HepG2 (cell line): Measurements from ENCODE around the gene SOBP.

Experiments used
- CEBPG ChIP-seq: IDR thresholded peaks from 2 replicates; pipeline ENCODE4 v1.6.1; 2016
- CREB1 ChIP-seq, 2 experiments: fragments of 450-650 bp in 1 of 2; IDR thresholded peaks; 2 replicates each; pipeline ENCODE4 v1.6.1; 2016 to 2017; ENCODE audit warnings: control low read depth in 1 of 2, mild to moderate bottlenecking in 1 of 2, missing compliant biosample characterization in 1 of 2, missing genetic modification characterization in 1 of 2
- EZH2 ChIP-seq: conservative IDR thresholded peaks from 2 replicates; pipeline ENCODE4 v1.6.1; 2012; ENCODE audit warnings: mild to moderate bottlenecking, low read depth, low read length, moderate library complexity
- FOSL1 ChIP-seq: sonication (generic); formaldehyde crosslinking; IDR thresholded peaks from 2 replicates; pipeline ENCODE4 v1.9.0; 2021; ENCODE audit warnings: missing genetic modification reagents, borderline replicate concordance
- HDAC6 ChIP-seq: fragments of 200-600 bp; sonication (generic); IDR thresholded peaks from 2 replicates; pipeline ENCODE4 v1.7.0; 2017; ENCODE audit warnings: mild to moderate bottlenecking, antibody characterized with exemption, low read length, low read depth
- RAD21 ChIP-seq: fragments of 450-650 bp; formaldehyde crosslinking; IDR thresholded peaks from 2 replicates; pipeline ENCODE4 v1.5.0; 2020; ENCODE audit warnings: mild to moderate bottlenecking
- ZKSCAN8 ChIP-seq: IDR thresholded peaks from 2 replicates; pipeline ENCODE4 v1.6.1; 2016; ENCODE audit warnings: borderline replicate concordance, missing genetic modification reagents, missing compliant biosample characterization
- TF ChIP-seq, protein P1 (sequence below): sonication (generic); formaldehyde crosslinking; IDR thresholded peaks from 2 replicates; pipeline ENCODE4 v1.5.0; 2020; ENCODE audit warnings: mild to moderate bottlenecking, missing genetic modification reagents, moderate library complexity
- TF ChIP-seq, protein P2 (sequence below): sonication (generic); formaldehyde crosslinking; IDR thresholded peaks from 2 replicates; pipeline ENCODE4 v1.9.0; 2021; ENCODE audit warnings: missing genetic modification reagents, mild to moderate bottlenecking, borderline replicate concordance
- TF ChIP-seq, protein P3 (sequence below), 2 experiments: IDR thresholded peaks; 2 replicates each; pipeline ENCODE4 v1.6.1; 2011 to 2012; ENCODE audit warnings: low read length in 2 of 2, borderline replicate concordance in 1 of 2, low read depth in 1 of 2, mild to moderate bottlenecking in 1 of 2, moderate library complexity in 1 of 2

DNA sequence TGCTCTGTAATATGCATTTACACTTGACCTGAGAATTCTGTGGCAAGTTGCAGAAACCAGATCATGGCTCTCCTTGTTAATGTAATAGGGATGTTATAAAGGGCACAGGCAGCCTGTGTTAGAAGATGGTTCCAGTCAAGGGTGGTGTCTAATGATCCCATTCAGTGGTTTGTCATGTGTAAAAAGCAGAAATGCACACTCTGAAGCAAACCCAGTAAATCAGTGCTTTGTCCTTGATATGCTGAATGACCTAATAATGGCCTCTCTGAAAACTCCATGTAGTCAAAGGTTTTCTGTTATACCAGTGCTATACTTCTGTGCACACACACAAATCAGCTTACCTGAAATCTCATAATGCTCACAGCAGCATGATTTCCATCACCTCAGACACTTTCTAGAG is 66.2 kb downstream of the SOBP start:
- TF ChIP-seq, protein P1, sequence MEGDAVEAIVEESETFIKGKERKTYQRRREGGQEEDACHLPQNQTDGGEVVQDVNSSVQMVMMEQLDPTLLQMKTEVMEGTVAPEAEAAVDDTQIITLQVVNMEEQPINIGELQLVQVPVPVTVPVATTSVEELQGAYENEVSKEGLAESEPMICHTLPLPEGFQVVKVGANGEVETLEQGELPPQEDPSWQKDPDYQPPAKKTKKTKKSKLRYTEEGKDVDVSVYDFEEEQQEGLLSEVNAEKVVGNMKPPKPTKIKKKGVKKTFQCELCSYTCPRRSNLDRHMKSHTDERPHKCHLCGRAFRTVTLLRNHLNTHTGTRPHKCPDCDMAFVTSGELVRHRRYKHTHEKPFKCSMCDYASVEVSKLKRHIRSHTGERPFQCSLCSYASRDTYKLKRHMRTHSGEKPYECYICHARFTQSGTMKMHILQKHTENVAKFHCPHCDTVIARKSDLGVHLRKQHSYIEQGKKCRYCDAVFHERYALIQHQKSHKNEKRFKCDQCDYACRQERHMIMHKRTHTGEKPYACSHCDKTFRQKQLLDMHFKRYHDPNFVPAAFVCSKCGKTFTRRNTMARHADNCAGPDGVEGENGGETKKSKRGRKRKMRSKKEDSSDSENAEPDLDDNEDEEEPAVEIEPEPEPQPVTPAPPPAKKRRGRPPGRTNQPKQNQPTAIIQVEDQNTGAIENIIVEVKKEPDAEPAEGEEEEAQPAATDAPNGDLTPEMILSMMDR = no peak
- TF ChIP-seq ZKSCAN8 (CRISPR knock-in tag) (no peak), HDAC6 (no peak), EZH2 (no peak), FOSL1 (CRISPR knock-in tag) (no peak), RAD21 (CRISPR knock-in tag) (no peak), CEBPG (CRISPR knock-in tag) (no peak), CREB1 (IDR thresholded peaks at IDR 0.05) (no peak), CREB1 (CRISPR knock-in tag; IDR thresholded peaks at IDR 0.05) (no peak)
- TF ChIP-seq, protein P2, sequence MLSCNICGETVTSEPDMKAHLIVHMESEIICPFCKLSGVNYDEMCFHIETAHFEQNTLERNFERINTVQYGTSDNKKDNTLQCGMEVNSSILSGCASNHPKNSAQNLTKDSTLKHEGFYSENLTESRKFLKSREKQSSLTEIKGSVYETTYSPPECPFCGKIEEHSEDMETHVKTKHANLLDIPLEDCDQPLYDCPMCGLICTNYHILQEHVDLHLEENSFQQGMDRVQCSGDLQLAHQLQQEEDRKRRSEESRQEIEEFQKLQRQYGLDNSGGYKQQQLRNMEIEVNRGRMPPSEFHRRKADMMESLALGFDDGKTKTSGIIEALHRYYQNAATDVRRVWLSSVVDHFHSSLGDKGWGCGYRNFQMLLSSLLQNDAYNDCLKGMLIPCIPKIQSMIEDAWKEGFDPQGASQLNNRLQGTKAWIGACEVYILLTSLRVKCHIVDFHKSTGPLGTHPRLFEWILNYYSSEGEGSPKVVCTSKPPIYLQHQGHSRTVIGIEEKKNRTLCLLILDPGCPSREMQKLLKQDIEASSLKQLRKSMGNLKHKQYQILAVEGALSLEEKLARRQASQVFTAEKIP (CRISPR knock-in tag) = no peak
- TF ChIP-seq, protein P3, sequence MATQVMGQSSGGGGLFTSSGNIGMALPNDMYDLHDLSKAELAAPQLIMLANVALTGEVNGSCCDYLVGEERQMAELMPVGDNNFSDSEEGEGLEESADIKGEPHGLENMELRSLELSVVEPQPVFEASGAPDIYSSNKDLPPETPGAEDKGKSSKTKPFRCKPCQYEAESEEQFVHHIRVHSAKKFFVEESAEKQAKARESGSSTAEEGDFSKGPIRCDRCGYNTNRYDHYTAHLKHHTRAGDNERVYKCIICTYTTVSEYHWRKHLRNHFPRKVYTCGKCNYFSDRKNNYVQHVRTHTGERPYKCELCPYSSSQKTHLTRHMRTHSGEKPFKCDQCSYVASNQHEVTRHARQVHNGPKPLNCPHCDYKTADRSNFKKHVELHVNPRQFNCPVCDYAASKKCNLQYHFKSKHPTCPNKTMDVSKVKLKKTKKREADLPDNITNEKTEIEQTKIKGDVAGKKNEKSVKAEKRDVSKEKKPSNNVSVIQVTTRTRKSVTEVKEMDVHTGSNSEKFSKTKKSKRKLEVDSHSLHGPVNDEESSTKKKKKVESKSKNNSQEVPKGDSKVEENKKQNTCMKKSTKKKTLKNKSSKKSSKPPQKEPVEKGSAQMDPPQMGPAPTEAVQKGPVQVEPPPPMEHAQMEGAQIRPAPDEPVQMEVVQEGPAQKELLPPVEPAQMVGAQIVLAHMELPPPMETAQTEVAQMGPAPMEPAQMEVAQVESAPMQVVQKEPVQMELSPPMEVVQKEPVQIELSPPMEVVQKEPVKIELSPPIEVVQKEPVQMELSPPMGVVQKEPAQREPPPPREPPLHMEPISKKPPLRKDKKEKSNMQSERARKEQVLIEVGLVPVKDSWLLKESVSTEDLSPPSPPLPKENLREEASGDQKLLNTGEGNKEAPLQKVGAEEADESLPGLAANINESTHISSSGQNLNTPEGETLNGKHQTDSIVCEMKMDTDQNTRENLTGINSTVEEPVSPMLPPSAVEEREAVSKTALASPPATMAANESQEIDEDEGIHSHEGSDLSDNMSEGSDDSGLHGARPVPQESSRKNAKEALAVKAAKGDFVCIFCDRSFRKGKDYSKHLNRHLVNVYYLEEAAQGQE (IDR thresholded peaks at IDR 0.05; ENCODE audit: borderline replicate concordance in 1 of 2, low read depth in 1 of 2, low read length in 2 of 2) = no peak
